Measurements from ENCODE around the gene EPHA2.

EPHA2 gene

GRCh38 chr1:16141573-16142336 lies 14.1 kb downstream of the EPHA2 start:
- TF ChIP-seq CTCF (IDR thresholded peaks at IDR 0.05; ENCODE audit: extremely low read depth, missing control alignments): no peak
- DNase-seq (ENCODE audit: low spot score): no peak

- TF ChIP-seq CTCF (IDR thresholded peaks at IDR 0.05; ENCODE audit: extremely low read depth, missing control alignments): no peak
- no peak for DNase-seq (ENCODE audit: low spot score)
These were observed 15.7 kb downstream of the EPHA2 start for GRCh38 chr1:16140068-16140596.

GRCh38 chr1:16139473-16139962 lies 16.4 kb downstream of the EPHA2 start:
- TF ChIP-seq CTCF (IDR thresholded peaks at IDR 0.05; ENCODE audit: extremely low read depth, missing control alignments): no peak
- no peak for DNase-seq (ENCODE audit: low spot score)

GRCh38 chr1:16138772-16139221 lies 17.1 kb downstream of the EPHA2 start:
- no peak for DNase-seq (ENCODE audit: low spot score)
- no peak for TF ChIP-seq CTCF (IDR thresholded peaks at IDR 0.05; ENCODE audit: extremely low read depth, missing control alignments)

- no peak for TF ChIP-seq CTCF (IDR thresholded peaks at IDR 0.05; ENCODE audit: extremely low read depth, missing control alignments)
- DNase-seq (ENCODE audit: low spot score): no peak
These were observed 17.9 kb downstream of the EPHA2 start for GRCh38 chr1:16137890-16138467.

- no peak for TF ChIP-seq CTCF (IDR thresholded peaks at IDR 0.05; ENCODE audit: extremely low read depth, missing control alignments)
- DNase-seq (ENCODE audit: low spot score): no peak
These were observed 20.4 kb downstream of the EPHA2 start for GRCh38 chr1:16135501-16135900.

GRCh38 chr1:16134906-16135305 lies 21.0 kb downstream of the EPHA2 start:
- DNase-seq (ENCODE audit: low spot score): no peak
- no peak for TF ChIP-seq CTCF (IDR thresholded peaks at IDR 0.05; ENCODE audit: extremely low read depth, missing control alignments)

All from GM20000 (cell line).